Stimulated activated naive B cell treated with anti-CD40 and anti-IgM and Interleukin-4, amounts not matched to agents 10 μg/mL and 1 μg/mL and 100 μg/mL, for 72 hours (primary cell): ENCODE results near the gene FAM20A.

ENCODE experiments used
- ATAC-seq, 2 donors: fragments of 150-1000 bp; cut with Tn5 transposase; replicated peaks; 2 replicates each; pipeline ENCODE4 v1.10.0; 2021; ENCODE audit warnings: moderate library complexity in 1 of 2
- DNase-seq: peaks from one replicate; pipeline ENCODE4 v3.0.0; 2021
- H3K27ac Mint-ChIP-seq: one replicate; pipeline ENCODE4 v1.8.0; 2022; ENCODE audit warnings: mild to moderate bottlenecking, mixed read lengths
- H3K27me3 Mint-ChIP-seq, 2 donors: one replicate each; pipeline ENCODE4 v1.8.0; 2022; ENCODE audit warnings: mixed read lengths in 2 of 2
- H3K36me3 Mint-ChIP-seq, 2 donors: one replicate each; pipeline ENCODE4 v1.8.0; 2022; ENCODE audit warnings: mixed read lengths in 2 of 2, mild to moderate bottlenecking in 1 of 2
- H3K4me1 Mint-ChIP-seq, 2 donors: one replicate each; pipeline ENCODE4 v1.8.0; 2022; ENCODE audit warnings: mixed read lengths in 2 of 2, mild to moderate bottlenecking in 1 of 2
- H3K4me3 Mint-ChIP-seq, 2 donors: one replicate each; pipeline ENCODE4 v1.8.0; 2022; ENCODE audit warnings: mild to moderate bottlenecking in 2 of 2, mixed read lengths in 2 of 2, moderate library complexity in 1 of 2
- H3K9me3 Mint-ChIP-seq, 2 donors: one replicate each; pipeline ENCODE4 v1.8.0; 2022; ENCODE audit warnings: mixed read lengths in 2 of 2, mild to moderate bottlenecking in 1 of 2

The FAM20A gene

GRCh38 chr17:68616334-68616733 is 15.2 kb upstream of the FAM20A start:
- ATAC-seq (no peak), DNase-seq (no peak)
- Mint-ChIP-seq H3K27me3 (peaks cover 34 to 42% of the 10 kb centered on the region in 2 donors), H3K27ac (no peak overlapping the region), H3K36me3 (no peaks in the 10 kb centered on the region), H3K4me3 (no peak overlapping the region), H3K4me1 (peaks cover 2 to 9% of the 10 kb centered on the region in 2 donors), H3K9me3 (peaks cover 8 to 11% of the 10 kb centered on the region in 2 donors)

GRCh38 chr17:68614718-68615117 is 13.6 kb upstream of the FAM20A start:
- Mint-ChIP-seq H3K9me3 (peaks cover 8 to 9% of the 10 kb centered on the region in 2 donors), H3K4me1 (peaks cover 2 to 9% of the 10 kb centered on the region in 2 donors), H3K4me3 (no peak overlapping the region), H3K36me3 (no peaks in the 10 kb centered on the region), H3K27ac (no peak overlapping the region), H3K27me3 (peaks cover 25 to 29% of the 10 kb centered on the region in 2 donors)
- DNase-seq (no peak), ATAC-seq (no peak)

- Mint-ChIP-seq H3K27me3 (peaks cover 21 to 23% of the 10 kb centered on the region in 2 donors), H3K4me1 (peaks cover 2 to 9% of the 10 kb centered on the region in 2 donors), H3K4me3 (no peak overlapping the region), H3K27ac (peak overlapping the region; percentile 25), H3K9me3 (peaks cover 8 to 11% of the 10 kb centered on the region in 2 donors), H3K36me3 (no peaks in the 10 kb centered on the region)
- no peak for DNase-seq
- peak; percentile 65 to 68 for ATAC-seq
Observed at GRCh38 chr17:68613739-68614298, 12.7 kb upstream of the FAM20A start.

GRCh38 chr17:68612923-68613292 is 11.7 kb upstream of the FAM20A start:
- ATAC-seq = no peak

GRCh38 chr17:68612209-68612922 is 11.2 kb upstream of the FAM20A start:
- peaks cover 16% of the 10 kb centered on the region in 2 donors for H3K27me3 Mint-ChIP-seq
- H3K4me1 Mint-ChIP-seq = peaks cover 2 to 9% of the 10 kb centered on the region in 2 donors
- no peak for ATAC-seq
- no peak overlapping the region for H3K4me3 Mint-ChIP-seq
- DNase-seq = no peak
- no peaks in the 10 kb centered on the region for H3K36me3 Mint-ChIP-seq
- H3K27ac Mint-ChIP-seq = no peak overlapping the region
- peaks cover 13 to 15% of the 10 kb centered on the region in 2 donors for H3K9me3 Mint-ChIP-seq

More at GRCh38 chr17:68612923-68613292, 11.7 kb upstream of the FAM20A start:
- Mint-ChIP-seq H3K27ac (no peak overlapping the region), H3K4me3 (no peak overlapping the region), H3K36me3 (no peaks in the 10 kb centered on the region), H3K9me3 (peaks cover 9% of the 10 kb centered on the region in 2 donors), H3K27me3 (peaks cover 16% of the 10 kb centered on the region in 2 donors), H3K4me1 (peaks cover 2 to 9% of the 10 kb centered on the region in 2 donors)
- no peak for DNase-seq

GRCh38 chr17:68611353-68612208 is 10.4 kb upstream of the FAM20A start:
- peaks cover 2 to 11% of the 10 kb centered on the region in 2 donors for H3K4me1 Mint-ChIP-seq
- no peak overlapping the region for H3K27ac Mint-ChIP-seq
- DNase-seq (no peak), ATAC-seq (peak; percentile 73 to 80)
- H3K4me3 Mint-ChIP-seq = no peak overlapping the region
- H3K36me3 Mint-ChIP-seq = no peaks in the 10 kb centered on the region
- H3K27me3 Mint-ChIP-seq = peaks cover 16% of the 10 kb centered on the region in 2 donors
- H3K9me3 Mint-ChIP-seq = peaks cover 16 to 17% of the 10 kb centered on the region in 2 donors

- DNase-seq (no peak), ATAC-seq (no peak)
- peaks cover 19 to 21% of the 10 kb centered on the region in 2 donors for H3K9me3 Mint-ChIP-seq
- H3K4me1 Mint-ChIP-seq = peaks cover 9 to 21% of the 10 kb centered on the region in 2 donors
- no peak overlapping the region for H3K27ac Mint-ChIP-seq
- no peaks in the 10 kb centered on the region for H3K36me3 Mint-ChIP-seq
- peaks cover 11 to 14% of the 10 kb centered on the region in 2 donors for H3K27me3 Mint-ChIP-seq
- H3K4me3 Mint-ChIP-seq = no peak overlapping the region
Observed at GRCh38 chr17:68610554-68610953, 9.4 kb upstream of the FAM20A start.

- ATAC-seq = no peak
Observed at GRCh38 chr17:68608515-68609130, 7.5 kb upstream of the FAM20A start.

GRCh38 chr17:68606451-68607307 is 5.5 kb upstream of the FAM20A start:
- ATAC-seq = no peak
- Mint-ChIP-seq H3K27me3 (peaks cover 25 to 29% of the 10 kb centered on the region in 2 donors), H3K27ac (no peak overlapping the region), H3K4me3 (peak overlapping the region in 1 of 2 donors; percentile 25), H3K4me1 (peaks cover 13 to 33% of the 10 kb centered on the region in 2 donors), H3K36me3 (peaks cover 0 to 2% of the 10 kb centered on the region in 2 donors), H3K9me3 (peaks cover 23 to 25% of the 10 kb centered on the region in 2 donors)
- DNase-seq = no peak

More at GRCh38 chr17:68608515-68609130, 7.5 kb upstream of the FAM20A start:
- Mint-ChIP-seq H3K9me3 (peaks cover 22 to 25% of the 10 kb centered on the region in 2 donors), H3K36me3 (no peaks in the 10 kb centered on the region), H3K4me1 (peaks cover 9 to 24% of the 10 kb centered on the region in 2 donors), H3K27ac (no peak overlapping the region), H3K27me3 (peaks cover 8 to 19% of the 10 kb centered on the region in 2 donors), H3K4me3 (no peak overlapping the region)
- no peak for DNase-seq

GRCh38 chr17:68605914-68606313 is 4.7 kb upstream of the FAM20A start:
- no peak overlapping the region for H3K27ac Mint-ChIP-seq

GRCh38 chr17:68603656-68604055 is 2.5 kb upstream of the FAM20A start:
- Mint-ChIP-seq H3K27ac (no peak overlapping the region), H3K36me3 (peaks cover 0 to 2% of the 10 kb centered on the region in 2 donors), H3K27me3 (peaks cover 39 to 48% of the 10 kb centered on the region in 2 donors), H3K9me3 (peaks cover 15 to 21% of the 10 kb centered on the region in 2 donors), H3K4me3 (no peak overlapping the region), H3K4me1 (peaks cover 19 to 45% of the 10 kb centered on the region in 2 donors)
- DNase-seq (no peak), ATAC-seq (no peak)

More at GRCh38 chr17:68605914-68606313, 4.7 kb upstream of the FAM20A start:
- Mint-ChIP-seq H3K27me3 (peaks cover 28 to 37% of the 10 kb centered on the region in 2 donors), H3K4me1 (peaks cover 15 to 39% of the 10 kb centered on the region in 2 donors), H3K4me3 (peak overlapping the region in 1 of 2 donors; percentile 25), H3K36me3 (peaks cover 0 to 2% of the 10 kb centered on the region in 2 donors), H3K9me3 (peaks cover 21 to 25% of the 10 kb centered on the region in 2 donors)
- peak; percentile 76 to 85 for ATAC-seq
- no peak for DNase-seq

- Mint-ChIP-seq H3K9me3 (peaks cover 15 to 18% of the 10 kb centered on the region in 2 donors), H3K27me3 (peaks cover 44 to 53% of the 10 kb centered on the region in 2 donors), H3K4me1 (peaks cover 19 to 45% of the 10 kb centered on the region in 2 donors), H3K36me3 (peaks cover 0 to 2% of the 10 kb centered on the region in 2 donors), H3K27ac (no peak overlapping the region), H3K4me3 (no peak overlapping the region)
- no peak for ATAC-seq
- DNase-seq = no peak
Observed at GRCh38 chr17:68603027-68603426, 1.9 kb upstream of the FAM20A start.

- H3K27me3 Mint-ChIP-seq = peaks cover 52 to 60% of the 10 kb centered on the region in 2 donors
- no peak for ATAC-seq
- DNase-seq = no peak
- H3K36me3 Mint-ChIP-seq = peaks cover 0 to 2% of the 10 kb centered on the region in 2 donors
- H3K4me3 Mint-ChIP-seq = no peak overlapping the region
- peaks cover 19 to 45% of the 10 kb centered on the region in 2 donors for H3K4me1 Mint-ChIP-seq
- H3K27ac Mint-ChIP-seq = no peak overlapping the region
- peaks cover 9 to 11% of the 10 kb centered on the region in 2 donors for H3K9me3 Mint-ChIP-seq
Observed at GRCh38 chr17:68602289-68602688, 1.1 kb upstream of the FAM20A start.
